H9 (cell line): Measurements from ENCODE around the gene ITM2C. TPM values are rescaled to one million over a fixed set of nuclear protein-coding genes. Genes with fewer than 3 reads are reported as not detected.
A peak's percentile ranks its signal among the peaks of the same experiment; 100 is the strongest.

Source experiments
- DNase-seq: peaks from one replicate; pipeline ENCODE4 v3.0.0-alpha.2; 2017
- H2AFZ ChIP-seq: one replicate; pipeline ENCODE4 v1.6.1; 2013; ENCODE audit warnings: mild to moderate bottlenecking, low read length, control low read depth, moderate library complexity
- H2AK5ac ChIP-seq: 2 replicates; pipeline ENCODE4 v1.6.1; 2013; ENCODE audit warnings: low read length, control low read depth, mixed read lengths; ENCODE audit not compliant: insufficient read length
- H2BK120ac ChIP-seq: one replicate; pipeline ENCODE4 v1.6.1; 2013; ENCODE audit warnings: low read depth, mild to moderate bottlenecking, low read length, control low read depth, inconsistent platforms; ENCODE audit not compliant: poor library complexity, severe bottlenecking
- H2BK12ac ChIP-seq: 2 replicates; pipeline ENCODE4 v1.6.1; 2013; ENCODE audit warnings: low read length, control low read depth, mixed read lengths, low read depth; ENCODE audit not compliant: insufficient read length
- H2BK15ac ChIP-seq: 2 replicates; pipeline ENCODE4 v1.6.1; 2013; ENCODE audit warnings: low read depth, low read length, control low read depth
- H2BK20ac ChIP-seq: one replicate; pipeline ENCODE4 v1.6.1; 2013; ENCODE audit warnings: low read depth, mild to moderate bottlenecking, low read length, control low read depth, inconsistent platforms; ENCODE audit not compliant: poor library complexity, severe bottlenecking
- H2BK5ac ChIP-seq: 2 replicates; pipeline ENCODE4 v1.6.1; 2013; ENCODE audit warnings: low read length, control low read depth, mixed read lengths; ENCODE audit not compliant: insufficient read length
- H3K14ac ChIP-seq: 2 replicates; pipeline ENCODE4 v1.6.1; 2013; ENCODE audit warnings: low read length, control low read depth; ENCODE audit not compliant: insufficient read depth
- H3K18ac ChIP-seq: 2 replicates; pipeline ENCODE4 v1.6.1; 2013; ENCODE audit warnings: low read depth, mild to moderate bottlenecking, mixed read lengths, low read length, control low read depth; ENCODE audit not compliant: insufficient read length
- H3K23ac ChIP-seq: 2 replicates; pipeline ENCODE4 v1.6.1; 2013; ENCODE audit warnings: low read length, control low read depth, mixed read lengths, low read depth; ENCODE audit not compliant: insufficient read length
- H3K23me2 ChIP-seq: 2 replicates; pipeline ENCODE4 v1.6.1; 2013; ENCODE audit warnings: low read depth, mild to moderate bottlenecking, mixed read lengths, low read length, control low read depth; ENCODE audit not compliant: insufficient read length, poor library complexity, severe bottlenecking
- H3K27ac ChIP-seq: 2 replicates; pipeline ENCODE4 v1.5.1; 2013; ENCODE audit warnings: low read length, control low read depth, mixed read lengths, low read depth; ENCODE audit not compliant: insufficient read length
- H3K27me3 ChIP-seq: 2 replicates; pipeline ENCODE4 v1.6.1; 2013; ENCODE audit warnings: low read length, control low read depth, inconsistent platforms; ENCODE audit not compliant: insufficient read depth
- H3K4ac ChIP-seq: 2 replicates; pipeline ENCODE4 v1.6.1; 2013; ENCODE audit warnings: low read depth, mild to moderate bottlenecking, control low read depth, inconsistent platforms, low read length, moderate library complexity
- H3K4me1 ChIP-seq: 2 replicates; pipeline ENCODE4 v1.6.1; 2013; ENCODE audit warnings: low read length, control low read depth, inconsistent platforms; ENCODE audit not compliant: insufficient read depth
- H3K4me2 ChIP-seq: 2 replicates; pipeline ENCODE4 v1.6.1; 2013; ENCODE audit warnings: low read length, control low read depth, mixed read lengths; ENCODE audit not compliant: insufficient read length, insufficient read depth
- H3K56ac ChIP-seq: 2 replicates; pipeline ENCODE4 v1.6.1; 2013; ENCODE audit warnings: low read depth, mild to moderate bottlenecking, mixed read lengths, low read length, control low read depth; ENCODE audit not compliant: insufficient read length
- H3K79me1 ChIP-seq: 2 replicates; pipeline ENCODE4 v1.6.1; 2013; ENCODE audit warnings: low read depth, mild to moderate bottlenecking, moderate library complexity, low read length, control low read depth, inconsistent platforms; ENCODE audit not compliant: insufficient read depth, poor library complexity, severe bottlenecking
- H3K79me2 ChIP-seq: 2 replicates; pipeline ENCODE4 v1.6.1; 2013; ENCODE audit warnings: low read length, control low read depth, inconsistent platforms; ENCODE audit not compliant: insufficient read depth
- H3K9ac ChIP-seq: 2 replicates; pipeline ENCODE4 v1.6.1; 2013; ENCODE audit warnings: low read length, control low read depth, mixed read lengths; ENCODE audit not compliant: insufficient read length; ENCODE audit errors: extremely low read depth
- H3K9me3 ChIP-seq: one replicate; pipeline ENCODE4 v1.6.1; 2013; ENCODE audit warnings: low read depth, low read length, inconsistent platforms; ENCODE audit not compliant: control insufficient read depth
- H3T11ph ChIP-seq: one replicate; pipeline ENCODE4 v1.6.1; 2013; ENCODE audit warnings: mild to moderate bottlenecking, low read length, control low read depth, inconsistent platforms
- H4K20me1 ChIP-seq: one replicate; pipeline ENCODE4 v1.6.1; 2013; ENCODE audit not compliant: control insufficient read depth, insufficient read length, insufficient read depth
- H4K5ac ChIP-seq: 2 replicates; pipeline ENCODE4 v1.6.1; 2013; ENCODE audit warnings: low read depth, mild to moderate bottlenecking, mixed read lengths, low read length, control low read depth; ENCODE audit not compliant: insufficient read length
- H4K8ac ChIP-seq: replicated peaks from 2 replicates; pipeline ENCODE4 v1.6.1; 2013; ENCODE audit warnings: low read length, control low read depth, mixed read lengths, low read depth; ENCODE audit not compliant: insufficient read length
- H4K91ac ChIP-seq: 2 replicates; pipeline ENCODE4 v1.6.1; 2013; ENCODE audit warnings: low read depth, mild to moderate bottlenecking, moderate library complexity, mixed read lengths, low read length, control low read depth; ENCODE audit not compliant: insufficient read length
- H3K27ac Mint-ChIP-seq, 3 experiments: 2 replicates in 2 of 3; 3 replicates in 1 of 3; pipeline ENCODE4 v1.8.0; 2020 to 2021; ENCODE audit warnings: mixed read lengths in 3 of 3, mild to moderate bottlenecking in 1 of 3, moderate library complexity in 1 of 3
- H3K27me3 Mint-ChIP-seq: 2 replicates; pipeline ENCODE4 v1.8.0; 2021; ENCODE audit warnings: low read depth, mild to moderate bottlenecking, moderate library complexity, mixed read lengths
- H3K36me3 Mint-ChIP-seq, 3 experiments: 2 replicates in 2 of 3; 3 replicates in 1 of 3; pipeline ENCODE4 v1.8.0; 2020 to 2021; ENCODE audit warnings: low read depth in 3 of 3, mixed read lengths in 3 of 3; ENCODE audit not compliant: insufficient read depth in 1 of 3
- H3K4me1 Mint-ChIP-seq, 2 experiments: 2 replicates each; pipeline ENCODE4 v1.8.0; 2020; ENCODE audit warnings: mixed read lengths in 2 of 2
- H3K4me3 Mint-ChIP-seq, 2 experiments: 2 replicates in 1 of 2; 3 replicates in 1 of 2; pipeline ENCODE4 v1.8.0; 2020 to 2021; ENCODE audit warnings: mild to moderate bottlenecking in 2 of 2, mixed read lengths in 2 of 2, moderate library complexity in 1 of 2
- H3K9me3 Mint-ChIP-seq, 2 experiments: 2 replicates in 1 of 2; 3 replicates in 1 of 2; pipeline ENCODE4 v1.8.0; 2020; ENCODE audit warnings: mild to moderate bottlenecking in 2 of 2, mixed read lengths in 2 of 2, moderate library complexity in 1 of 2
- WGBS: extraction: QIAGEN DNeasy Blood & Tissue Kit; methylation state at CpG from one replicate; pipeline ENCODE4 v1.1.7; 2013; ENCODE audit warnings: missing lambda C conversion rate, low lambda C conversion rate, mixed read lengths; ENCODE audit not compliant: insufficient read length; ENCODE audit errors: extremely low coverage; 5-methylcytosine and 5-hydroxymethylcytosine counted together
- total RNA-seq: library from RNA; stranded (reverse); gene quantifications from 2 replicates; pipeline ENCODE4 v1.2.1, GENCODE V29; 2021
- TF ChIP-seq, protein P1 (sequence below): fragments of 200-600 bp; sonication (generic); conservative IDR thresholded peaks from 3 replicates; pipeline ENCODE4 v1.8.0; 2021; ENCODE audit warnings: antibody characterized with exemption, mild to moderate bottlenecking

ITM2C gene
- total RNA-seq, 1 experiment from 2014 or later, result 297 TPM

DNA sequence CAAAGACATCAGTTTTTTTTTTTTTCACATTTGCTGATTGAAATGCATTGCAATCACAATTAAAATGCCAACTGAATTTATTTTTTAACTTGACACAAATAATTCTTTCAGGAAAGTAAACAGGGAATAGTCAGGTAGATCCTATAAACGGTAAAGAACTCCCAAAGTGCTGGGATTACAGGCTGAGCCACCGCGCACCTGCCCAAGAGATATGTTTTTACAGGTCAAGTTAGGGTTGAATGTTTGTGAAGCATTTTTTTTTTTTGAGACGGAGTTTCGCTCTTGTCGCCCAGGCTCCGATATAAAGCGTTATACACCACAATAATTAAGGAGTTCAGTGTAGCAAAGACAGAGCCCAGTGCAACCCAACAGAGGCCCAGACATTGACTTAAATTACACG lies 15.1 kb downstream of the ITM2C start:
- H3K27ac ChIP-seq, result no peak overlapping the region

More for the DNA sequence above, 15.1 kb downstream of the ITM2C start:
- Histone ChIP-seq H3K9ac (no peak overlapping the region), H2BK5ac (no peak overlapping the region), H4K91ac (no peak overlapping the region), H3K79me1 (no peaks in the 10 kb centered on the region), H3K4ac (no peak overlapping the region), H3K14ac (no peak overlapping the region), H2AFZ (no peak overlapping the region), H2BK20ac (no peak overlapping the region), H3K27me3 (no peaks in the 10 kb centered on the region), H2AK5ac (no peak overlapping the region), H3K79me2 (no peaks in the 10 kb centered on the region), H3K23me2 (no peaks in the 10 kb centered on the region), H4K8ac (no peak overlapping the region), H3K4me2 (no peak overlapping the region), H2BK120ac (no peak overlapping the region), H4K20me1 (no peaks in the 10 kb centered on the region), H2BK12ac (no peak overlapping the region), H3K18ac (no peak overlapping the region), H3K23ac (no peak overlapping the region), H3K56ac (no peak overlapping the region), H3T11ph (no peak overlapping the region), H3K4me1 (no peaks in the 10 kb centered on the region; the same call in 1 of the 2 replicates), H3K9me3 (no peaks in the 10 kb centered on the region), H2BK15ac (no peak overlapping the region), H4K5ac (no peak overlapping the region)
- Mint-ChIP-seq H3K9me3 (no peaks in the 10 kb centered on the region), H3K4me1 (peaks cover 6 to 12% of the 10 kb centered on the region in 2 experiments), H3K27me3 (no peaks in the 10 kb centered on the region), H3K27ac (peak overlapping the region in 1 of 3 experiments; percentile 33; a peak in 1 of 7 replicates), H3K4me3 (no peak overlapping the region), H3K36me3 (peaks cover 44 to 62% (median 59%) of the 10 kb centered on the region in 3 experiments)
- DNase-seq, result peak; percentile 1
- no CpG with 5 or more reads among the region's 9 CpGs for WGBS
- TF ChIP-seq, protein P1, sequence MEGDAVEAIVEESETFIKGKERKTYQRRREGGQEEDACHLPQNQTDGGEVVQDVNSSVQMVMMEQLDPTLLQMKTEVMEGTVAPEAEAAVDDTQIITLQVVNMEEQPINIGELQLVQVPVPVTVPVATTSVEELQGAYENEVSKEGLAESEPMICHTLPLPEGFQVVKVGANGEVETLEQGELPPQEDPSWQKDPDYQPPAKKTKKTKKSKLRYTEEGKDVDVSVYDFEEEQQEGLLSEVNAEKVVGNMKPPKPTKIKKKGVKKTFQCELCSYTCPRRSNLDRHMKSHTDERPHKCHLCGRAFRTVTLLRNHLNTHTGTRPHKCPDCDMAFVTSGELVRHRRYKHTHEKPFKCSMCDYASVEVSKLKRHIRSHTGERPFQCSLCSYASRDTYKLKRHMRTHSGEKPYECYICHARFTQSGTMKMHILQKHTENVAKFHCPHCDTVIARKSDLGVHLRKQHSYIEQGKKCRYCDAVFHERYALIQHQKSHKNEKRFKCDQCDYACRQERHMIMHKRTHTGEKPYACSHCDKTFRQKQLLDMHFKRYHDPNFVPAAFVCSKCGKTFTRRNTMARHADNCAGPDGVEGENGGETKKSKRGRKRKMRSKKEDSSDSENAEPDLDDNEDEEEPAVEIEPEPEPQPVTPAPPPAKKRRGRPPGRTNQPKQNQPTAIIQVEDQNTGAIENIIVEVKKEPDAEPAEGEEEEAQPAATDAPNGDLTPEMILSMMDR, result no peak
